Colonic mucosa (tissue), 4 donors: ENCODE data around the gene DPP7. TPM values are rescaled to one million over a fixed set of nuclear protein-coding genes. Genes with fewer than 3 reads are reported as not detected.

Experiments
- DNase-seq: peaks from one replicate; pipeline ENCODE4 v3.0.0-alpha.2; 2020
- H3K27ac ChIP-seq: fragments of 200-600 bp; one replicate; pipeline ENCODE4 v1.8.0; 2021
- H3K27me3 ChIP-seq: fragments of 200-600 bp; one replicate; pipeline ENCODE4 v1.8.0; 2021
- H3K36me3 ChIP-seq: fragments of 200-600 bp; one replicate; pipeline ENCODE4 v1.8.0; 2021
- H3K4me1 ChIP-seq: fragments of 200-600 bp; one replicate; pipeline ENCODE4 v1.8.0; 2021; ENCODE audit warnings: mild to moderate bottlenecking
- H3K4me3 ChIP-seq: fragments of 200-600 bp; one replicate; pipeline ENCODE4 v1.8.0; 2021
- H3K9ac ChIP-seq, 2 donors: one replicate each; pipeline ENCODE4 v1.7.0; 2013; ENCODE audit warnings: control low read depth in 2 of 2, low read depth in 2 of 2, low read length in 2 of 2
- H3K9me3 ChIP-seq: fragments of 200-600 bp; one replicate; pipeline ENCODE4 v1.8.0; 2021
- intact Hi-C: fragments of 100-400 bp; cut with DNase I; formaldehyde crosslinking; loops from one replicate; pipeline ENCODE4 v1.14.1; 2022
- total RNA-seq, 2 donors: library from RNA; stranded (reverse); fragmentation: NEBNext Ultra II Directional in 1 of 2; extraction: Animal tissue kit (Norgen Biotek cat#: 25700) in 1 of 2; gene quantifications; one replicate each; pipeline ENCODE4 v1.2.1, GENCODE V29; 2021
- TF ChIP-seq, protein P1 (sequence below): fragments of 200-600 bp; IDR thresholded peaks from one replicate; pipeline ENCODE4 v1.8.0; 2022; ENCODE audit warnings: antibody characterized with exemption, mild to moderate bottlenecking
- donor health status: healthy.
- donor health status: DM: no; HTN: no; CAD: no.
- donor health status: DM: no; HTN: no; CAD: no.

The DPP7 gene
- total RNA-seq, 2 donors from 2014 or later, result 46.2 to 52.5 TPM

DNA sequence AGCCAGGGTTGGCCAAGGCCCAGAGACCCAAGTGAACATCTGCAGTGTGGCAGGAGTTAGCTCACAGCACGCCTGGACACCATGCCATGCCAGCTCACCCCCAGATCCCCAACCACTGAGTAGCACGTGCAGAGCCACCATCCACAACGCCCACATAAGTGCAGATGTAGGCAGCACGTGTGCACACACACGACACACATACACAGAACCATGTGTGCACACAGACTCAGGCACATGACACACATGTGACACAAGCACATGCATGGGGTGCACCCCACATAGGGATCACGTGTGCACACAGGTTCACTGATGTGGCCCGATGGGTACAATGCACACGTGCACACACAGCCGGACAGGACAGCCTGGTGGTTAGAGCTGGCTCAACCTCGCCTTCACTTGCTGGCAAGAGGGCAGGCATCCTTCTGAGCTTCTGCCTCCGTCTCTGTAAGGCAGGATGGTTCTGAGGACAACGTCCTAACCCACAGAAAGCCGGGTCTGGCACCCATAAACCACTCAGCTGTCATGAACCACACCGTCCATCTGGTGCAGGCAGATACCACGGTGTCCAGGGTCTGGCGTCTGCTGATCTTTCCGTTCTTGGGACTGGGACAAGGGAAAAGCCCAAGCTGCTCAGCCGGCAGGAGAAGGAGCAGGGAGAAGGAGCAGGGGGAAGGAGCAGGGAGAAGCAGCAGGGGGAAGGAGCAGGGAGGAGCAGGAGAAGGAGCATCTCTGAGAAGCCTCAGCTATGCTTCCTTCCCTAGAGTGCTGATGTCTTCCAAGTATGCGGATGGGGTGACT lies 43.3 kb upstream of the DPP7 start:
- intact Hi-C loops, result no loop called here
- no peak for DNase-seq

DNA sequence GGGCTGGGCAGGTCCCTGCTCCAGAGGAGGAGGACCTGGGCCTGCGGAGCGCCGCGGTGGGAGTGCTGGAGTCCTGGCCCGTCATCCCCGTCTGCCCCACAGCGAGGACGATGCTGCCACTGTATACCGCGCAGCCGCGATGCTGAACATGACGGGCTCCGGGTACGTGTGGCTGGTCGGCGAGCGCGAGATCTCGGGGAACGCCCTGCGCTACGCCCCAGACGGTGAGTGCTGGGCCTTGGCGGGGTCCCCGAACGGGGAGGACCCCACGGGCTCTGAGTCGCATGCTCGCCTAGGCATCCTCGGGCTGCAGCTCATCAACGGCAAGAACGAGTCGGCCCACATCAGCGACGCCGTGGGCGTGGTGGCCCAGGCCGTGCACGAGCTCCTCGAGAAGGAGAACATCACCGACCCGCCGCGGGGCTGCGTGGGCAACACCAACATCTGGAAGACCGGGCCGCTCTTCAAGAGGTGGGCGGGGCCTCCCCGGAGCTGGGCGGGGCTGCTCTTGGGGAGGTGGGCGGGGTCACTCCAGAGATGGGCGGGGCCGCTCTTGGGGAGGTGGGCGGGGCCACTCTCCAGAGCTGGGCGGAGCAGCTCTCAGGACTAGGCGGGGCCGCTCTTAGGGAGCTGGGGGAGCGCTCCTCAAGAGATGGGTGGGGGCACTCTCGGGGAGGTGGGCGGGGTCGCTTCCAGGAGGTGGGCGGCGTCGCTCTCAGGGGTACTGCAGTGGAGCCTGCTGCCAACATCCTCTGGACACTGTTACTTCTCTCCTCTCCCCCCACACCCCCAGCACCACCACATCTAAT lies 42.2 kb upstream of the DPP7 start:
- intact Hi-C loops, result no loop called here
- Histone ChIP-seq H3K36me3 (no peaks in the 10 kb centered on the region), H3K9me3 (no peaks in the 10 kb centered on the region), H3K4me3 (no peak overlapping the region), H3K27ac (no peak overlapping the region), H3K9ac (no peak overlapping the region), H3K27me3 (peaks cover 56% of the 10 kb centered on the region), H3K4me1 (no peaks in the 10 kb centered on the region)
- TF ChIP-seq, protein P1, sequence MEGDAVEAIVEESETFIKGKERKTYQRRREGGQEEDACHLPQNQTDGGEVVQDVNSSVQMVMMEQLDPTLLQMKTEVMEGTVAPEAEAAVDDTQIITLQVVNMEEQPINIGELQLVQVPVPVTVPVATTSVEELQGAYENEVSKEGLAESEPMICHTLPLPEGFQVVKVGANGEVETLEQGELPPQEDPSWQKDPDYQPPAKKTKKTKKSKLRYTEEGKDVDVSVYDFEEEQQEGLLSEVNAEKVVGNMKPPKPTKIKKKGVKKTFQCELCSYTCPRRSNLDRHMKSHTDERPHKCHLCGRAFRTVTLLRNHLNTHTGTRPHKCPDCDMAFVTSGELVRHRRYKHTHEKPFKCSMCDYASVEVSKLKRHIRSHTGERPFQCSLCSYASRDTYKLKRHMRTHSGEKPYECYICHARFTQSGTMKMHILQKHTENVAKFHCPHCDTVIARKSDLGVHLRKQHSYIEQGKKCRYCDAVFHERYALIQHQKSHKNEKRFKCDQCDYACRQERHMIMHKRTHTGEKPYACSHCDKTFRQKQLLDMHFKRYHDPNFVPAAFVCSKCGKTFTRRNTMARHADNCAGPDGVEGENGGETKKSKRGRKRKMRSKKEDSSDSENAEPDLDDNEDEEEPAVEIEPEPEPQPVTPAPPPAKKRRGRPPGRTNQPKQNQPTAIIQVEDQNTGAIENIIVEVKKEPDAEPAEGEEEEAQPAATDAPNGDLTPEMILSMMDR, result no peak
- peak; percentile 61 for DNase-seq

More for the DNA sequence above, 43.3 kb upstream of the DPP7 start:
- Histone ChIP-seq H3K4me3 (no peak overlapping the region), H3K27me3 (peaks cover 66% of the 10 kb centered on the region), H3K4me1 (peaks cover 7% of the 10 kb centered on the region), H3K9ac (no peak overlapping the region), H3K9me3 (no peaks in the 10 kb centered on the region), H3K27ac (no peak overlapping the region), H3K36me3 (no peaks in the 10 kb centered on the region)
- TF ChIP-seq, protein P1, result no peak

DNA sequence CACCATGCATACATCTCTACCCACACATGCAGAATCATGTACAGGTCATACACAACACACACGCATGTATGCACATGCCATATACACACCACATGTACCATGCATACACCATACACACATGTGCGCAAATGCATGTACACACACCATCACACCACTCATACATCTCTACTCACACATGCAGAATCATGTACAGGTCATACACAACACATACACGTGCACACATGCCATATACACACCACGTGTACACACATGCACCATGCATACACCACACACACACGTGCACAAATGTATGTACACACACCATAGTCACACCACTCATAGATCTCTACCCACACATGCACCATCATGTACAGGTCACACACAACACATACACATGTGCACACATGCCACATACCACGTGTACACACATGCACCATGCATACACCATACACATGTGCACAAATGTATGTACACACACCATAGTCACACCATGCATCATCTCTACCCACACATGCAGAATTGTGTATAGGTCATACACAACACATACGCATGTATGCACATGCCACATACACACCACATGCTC lies 38.4 kb upstream of the DPP7 start:
- TF ChIP-seq, protein P1, result no peak
- H3K27me3 ChIP-seq, result peaks cover 25% of the 10 kb centered on the region
- DNase-seq, result no peak
- no peak overlapping the region for H3K9ac ChIP-seq
- H3K9me3 ChIP-seq, result no peaks in the 10 kb centered on the region
- no peak overlapping the region for H3K4me3 ChIP-seq
- no peaks in the 10 kb centered on the region for H3K36me3 ChIP-seq
- intact Hi-C loops, result no loop called here
- H3K4me1 ChIP-seq, result no peaks in the 10 kb centered on the region
- H3K27ac ChIP-seq, result no peak overlapping the region

DNA sequence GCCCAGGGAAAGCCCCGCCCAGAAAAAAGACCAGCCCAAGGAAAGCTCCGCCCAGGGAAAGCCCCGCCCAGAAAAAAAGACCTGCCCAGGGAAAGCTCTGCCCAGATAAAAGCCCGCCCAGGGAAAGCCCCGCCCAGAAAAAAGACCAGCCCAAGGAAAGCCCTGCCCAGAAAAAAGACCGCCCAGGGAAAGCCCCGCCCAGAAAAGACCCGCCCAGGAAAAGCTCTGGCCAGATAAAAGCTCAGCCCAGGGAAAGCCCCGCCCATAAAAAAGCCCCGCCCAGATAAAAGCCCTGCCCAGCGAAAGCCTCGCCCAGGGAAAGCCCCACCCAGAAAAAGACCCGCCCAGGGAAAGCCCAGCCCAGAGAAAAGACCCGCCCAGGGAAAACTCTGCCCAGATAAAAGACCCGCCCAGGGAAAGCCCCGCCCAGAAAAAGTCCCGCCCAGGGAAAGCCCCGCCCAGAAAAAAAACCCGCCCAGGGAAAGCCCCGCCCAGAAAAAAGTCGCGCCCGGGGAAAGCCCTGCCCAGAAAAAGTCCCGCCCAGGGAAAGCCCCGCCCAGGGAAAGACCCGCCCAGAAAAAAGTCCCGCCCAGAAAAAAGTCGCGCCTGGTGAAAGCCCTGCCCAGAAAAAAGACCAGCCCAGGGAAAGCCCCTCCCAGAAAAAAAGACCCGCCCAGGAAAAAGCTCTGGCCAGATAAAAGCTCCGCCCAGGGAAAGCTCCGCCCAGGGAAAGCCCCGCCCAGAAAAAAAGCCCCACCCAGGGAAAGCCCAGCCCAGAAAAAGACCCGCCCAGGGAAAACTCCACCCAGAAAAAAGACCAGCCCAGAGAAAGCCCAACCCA lies 36.3 kb upstream of the DPP7 start:
- H3K27me3 ChIP-seq, result peaks cover 13% of the 10 kb centered on the region
- H3K36me3 ChIP-seq, result no peaks in the 10 kb centered on the region
- H3K4me1 ChIP-seq, result no peaks in the 10 kb centered on the region
- no peak overlapping the region for H3K9ac ChIP-seq
- H3K9me3 ChIP-seq, result no peaks in the 10 kb centered on the region
- H3K4me3 ChIP-seq, result no peak overlapping the region
- no peak overlapping the region for H3K27ac ChIP-seq
- DNase-seq, result peak; percentile 84
- TF ChIP-seq, protein P1, result no peak
- intact Hi-C loops, result no loop called here
